GM21786 (cell line): ENCODE data around the gene MYOF.
"Not testable (repeated sequence)": the region's sequence is repeated elsewhere in the genome, so short reads cannot be mapped to it uniquely, and the experiment has no call there.

ENCODE experiments used
- ATAC-seq: cut with Tn5 transposase; IDR thresholded peaks from one replicate; pipeline ENCODE4 v1.9.1; 2021; ENCODE audit not compliant: unreplicated experiment

MYOF gene

DNA sequence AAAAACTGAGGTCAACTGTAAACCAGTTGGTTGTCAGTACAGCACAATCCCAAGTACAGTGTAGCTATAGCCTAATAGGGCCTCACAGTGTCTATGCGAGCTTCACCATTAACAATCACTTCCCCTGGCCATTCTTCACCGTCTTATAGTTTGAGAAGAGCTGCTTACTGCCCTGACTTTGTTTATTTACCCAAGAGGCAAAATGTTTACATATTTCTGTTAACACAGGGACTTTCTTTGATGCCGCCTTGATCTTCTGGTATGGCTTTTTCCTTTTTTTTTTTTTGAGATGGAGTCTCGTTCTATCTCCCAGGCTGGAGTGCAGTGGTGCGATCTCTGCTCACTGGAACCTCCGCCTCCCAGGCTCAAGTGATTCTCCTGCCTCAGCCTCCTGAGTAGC lies 3.3 kb downstream of the MYOF start:
- ATAC-seq, result no peak

DNA sequence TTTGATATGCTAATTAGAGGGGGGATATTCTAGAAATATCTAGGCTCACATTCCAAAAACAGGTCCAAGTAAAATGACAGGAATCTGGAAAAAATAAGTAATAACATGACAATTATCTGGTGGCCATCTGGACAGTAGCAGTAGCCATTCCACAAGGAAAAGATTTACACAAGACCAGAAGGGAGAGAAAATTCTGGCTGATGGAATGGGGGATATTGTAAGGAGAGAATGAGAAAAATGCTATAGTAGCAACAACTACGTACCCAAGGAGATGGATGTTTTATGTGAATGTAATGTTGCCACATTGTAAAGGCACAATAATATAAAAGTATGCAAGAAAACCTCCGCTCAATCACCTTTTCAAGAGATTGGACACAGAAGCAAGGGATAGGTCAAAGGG lies 5.4 kb downstream of the MYOF start:
- ATAC-seq, result no peak

DNA sequence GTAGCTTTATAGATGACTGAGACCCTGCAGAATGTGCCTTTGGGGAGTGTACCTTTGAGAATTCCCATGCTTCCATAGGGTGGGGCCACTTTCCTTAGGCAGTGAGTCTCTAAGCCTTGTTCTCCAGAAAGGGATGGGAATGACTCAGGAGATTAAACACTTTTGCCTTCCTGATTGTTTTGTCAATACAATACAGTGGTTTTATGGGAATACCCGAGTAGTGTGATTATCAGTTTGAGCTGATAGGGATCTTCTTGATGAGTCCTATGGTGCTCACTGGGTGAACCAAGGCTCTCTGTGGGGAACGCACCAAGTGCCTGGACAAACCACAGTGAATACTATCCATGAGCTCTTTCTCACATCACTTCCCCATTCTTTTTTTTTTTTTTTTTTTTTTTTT lies 6.3 kb downstream of the MYOF start:
- ATAC-seq, result no peak

DNA sequence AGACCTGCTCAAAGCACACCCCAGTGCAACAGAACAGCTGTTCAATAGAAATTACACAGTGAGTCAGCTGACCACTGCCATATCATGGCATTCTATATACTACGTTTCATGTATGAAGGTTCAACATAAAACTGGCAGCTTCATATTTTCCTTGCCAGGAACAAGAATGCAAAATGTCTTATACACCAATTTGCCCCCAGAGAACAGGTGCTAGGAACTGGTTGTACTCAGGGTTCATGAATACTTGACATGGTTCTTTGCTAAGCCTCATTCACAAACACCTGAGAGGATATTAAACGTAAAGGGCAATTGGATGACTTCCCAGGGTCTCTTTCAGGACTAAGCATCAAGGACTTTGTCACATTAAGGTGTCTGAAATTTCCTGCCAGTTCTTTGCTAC lies 6.9 kb downstream of the MYOF start:
- no peak for ATAC-seq

DNA sequence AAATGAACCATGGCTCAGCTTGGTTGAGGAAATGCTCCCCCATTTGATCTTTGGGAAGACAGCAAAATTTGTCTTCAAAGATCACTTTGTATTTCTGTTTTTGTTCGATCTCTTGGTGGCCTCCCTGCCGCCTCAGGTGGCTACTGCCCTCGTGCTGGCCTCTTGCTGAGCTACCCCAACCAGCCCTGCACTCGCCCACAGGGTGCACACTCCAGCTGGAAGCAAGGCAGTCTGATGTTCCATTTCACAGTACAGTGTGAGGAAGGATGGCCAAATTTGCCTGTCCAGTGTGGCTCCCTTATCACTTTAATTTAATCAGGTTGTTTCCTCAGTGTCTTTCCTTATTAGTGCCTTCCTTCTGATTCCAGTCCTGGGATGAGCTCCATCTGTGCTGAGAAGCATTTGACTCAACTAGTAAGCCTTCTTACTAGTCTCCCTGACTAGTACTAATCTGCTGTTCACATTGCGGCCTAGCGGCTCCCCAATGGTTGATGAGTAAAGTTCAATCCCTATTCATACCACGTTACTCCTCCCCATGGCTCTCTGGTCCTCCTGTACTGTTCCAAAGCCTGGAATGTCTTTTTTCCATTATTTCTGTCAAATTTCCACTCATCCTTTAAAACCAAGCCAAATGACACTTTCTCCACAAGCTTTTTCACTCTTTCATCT lies 8.2 kb downstream of the MYOF start:
- no peak for ATAC-seq

DNA sequence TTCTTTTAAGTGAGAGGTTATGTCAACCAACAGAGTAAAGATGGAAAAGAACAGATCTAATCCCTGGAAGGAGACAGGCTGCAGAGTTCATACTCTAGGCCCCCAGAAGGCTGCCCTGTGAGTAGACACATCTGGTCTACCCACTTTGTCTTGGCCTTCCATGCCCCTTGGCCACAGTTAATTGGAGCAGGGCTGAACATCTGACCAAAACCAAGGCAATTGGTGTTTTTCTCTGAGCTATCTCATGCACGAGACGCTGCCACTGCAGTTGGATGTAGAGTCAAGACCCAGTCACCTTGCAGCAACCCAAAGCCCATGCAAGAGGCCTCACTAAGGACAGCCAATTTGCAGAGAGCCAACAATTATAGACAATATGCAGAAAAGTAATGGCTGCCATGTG lies 9.0 kb downstream of the MYOF start:
- no peak for ATAC-seq

DNA sequence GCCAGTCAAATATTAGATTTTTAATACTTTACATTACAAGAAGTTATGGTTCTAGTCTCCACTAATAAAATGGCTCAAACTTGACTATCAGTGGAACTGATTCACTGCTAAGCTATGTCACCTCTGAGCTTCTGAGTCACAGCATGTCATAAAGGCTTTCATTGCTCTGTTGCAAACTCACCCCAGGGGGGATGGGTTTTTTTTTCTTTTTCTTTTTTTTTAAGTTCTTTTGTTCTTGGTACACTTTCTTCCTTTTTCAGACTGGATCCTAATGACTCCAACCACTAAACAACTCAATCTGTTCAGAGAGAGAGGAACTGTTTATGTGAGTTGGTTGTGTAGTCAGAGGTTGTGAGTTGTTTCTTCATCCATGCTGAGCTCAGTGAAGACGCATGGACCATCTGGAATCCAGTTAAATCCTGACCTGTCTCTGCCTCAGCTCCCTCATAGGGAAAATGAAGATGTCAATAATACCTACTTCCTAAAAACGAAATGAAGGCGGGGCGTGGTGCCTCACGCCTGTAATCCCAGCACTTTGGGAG lies 11.0 kb downstream of the MYOF start:
- ATAC-seq, result no peak

DNA sequence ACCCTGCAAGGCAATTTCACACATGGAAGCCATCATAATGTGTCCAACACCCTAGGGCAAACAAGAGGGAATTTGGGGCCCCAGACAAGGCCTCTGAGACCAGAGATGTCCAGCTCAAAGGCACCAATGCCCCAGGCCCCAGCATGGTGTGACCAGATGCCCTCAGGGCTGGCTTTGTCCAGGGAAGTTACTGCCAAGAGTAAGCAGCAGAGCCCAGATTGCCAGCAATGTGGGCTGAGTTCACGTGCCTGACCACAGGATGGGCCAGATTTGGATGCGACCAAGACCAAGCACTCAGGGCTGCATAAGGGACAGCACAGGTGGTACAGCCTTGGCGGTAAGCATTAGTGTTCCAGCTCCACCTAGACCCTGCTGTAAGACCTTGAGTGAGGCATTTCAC lies 12.7 kb downstream of the MYOF start:
- ATAC-seq, result no peak

DNA sequence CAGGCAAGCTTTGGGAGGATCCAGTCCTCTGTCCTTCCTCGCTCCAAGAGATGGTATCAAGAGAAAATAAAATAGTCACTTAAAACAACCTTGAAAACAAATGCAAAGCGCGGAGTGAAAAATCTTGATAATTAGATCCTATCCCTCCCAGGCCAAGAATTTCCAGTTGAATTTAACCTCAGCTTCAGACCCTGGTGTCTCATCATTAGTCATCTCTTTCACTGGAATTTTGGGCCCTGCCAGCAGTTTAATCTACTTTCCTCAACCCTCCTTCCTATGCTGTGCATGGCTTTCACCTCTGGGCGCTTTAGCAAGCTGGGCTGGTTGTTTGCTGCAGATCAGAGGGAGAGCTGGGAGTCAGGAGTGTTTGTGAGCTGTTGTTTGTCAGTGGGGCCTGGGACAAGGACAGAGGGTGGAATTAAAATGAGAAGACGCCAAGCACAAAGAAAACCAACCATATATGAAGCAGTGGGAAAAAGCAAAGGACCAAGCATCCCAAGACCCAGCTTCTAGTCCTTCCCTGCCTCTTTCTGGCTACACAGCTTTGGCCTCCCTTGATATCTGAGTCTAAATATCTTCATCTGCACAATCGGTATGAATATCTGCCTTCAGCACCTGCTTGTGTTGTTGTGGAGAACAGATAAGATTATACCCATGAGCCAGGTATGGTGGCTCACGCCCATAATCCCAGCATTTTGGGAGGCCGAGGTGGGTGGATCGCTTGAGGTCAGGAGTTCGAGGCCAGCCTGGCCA lies 13.5 kb downstream of the MYOF start:
- no peak for ATAC-seq

DNA sequence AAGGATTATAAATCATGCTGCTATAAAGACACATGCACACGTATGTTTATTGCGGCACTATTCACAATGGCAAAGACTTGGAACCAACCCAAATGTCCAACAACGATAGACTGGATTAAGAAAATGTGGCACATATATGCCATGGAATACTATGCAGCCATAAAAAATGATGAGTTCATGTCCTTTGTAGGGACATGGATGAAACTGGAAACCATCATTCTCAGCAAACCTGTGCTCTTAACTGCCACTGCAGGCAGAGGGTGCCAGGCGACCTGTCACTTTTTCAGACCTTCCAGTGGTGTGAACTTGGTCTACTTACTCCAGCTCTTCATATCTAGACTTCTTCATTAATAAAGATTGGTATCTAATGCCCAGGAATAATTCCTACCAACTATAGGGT lies 14.5 kb downstream of the MYOF start:
- ATAC-seq, result not testable (repeated sequence)

DNA sequence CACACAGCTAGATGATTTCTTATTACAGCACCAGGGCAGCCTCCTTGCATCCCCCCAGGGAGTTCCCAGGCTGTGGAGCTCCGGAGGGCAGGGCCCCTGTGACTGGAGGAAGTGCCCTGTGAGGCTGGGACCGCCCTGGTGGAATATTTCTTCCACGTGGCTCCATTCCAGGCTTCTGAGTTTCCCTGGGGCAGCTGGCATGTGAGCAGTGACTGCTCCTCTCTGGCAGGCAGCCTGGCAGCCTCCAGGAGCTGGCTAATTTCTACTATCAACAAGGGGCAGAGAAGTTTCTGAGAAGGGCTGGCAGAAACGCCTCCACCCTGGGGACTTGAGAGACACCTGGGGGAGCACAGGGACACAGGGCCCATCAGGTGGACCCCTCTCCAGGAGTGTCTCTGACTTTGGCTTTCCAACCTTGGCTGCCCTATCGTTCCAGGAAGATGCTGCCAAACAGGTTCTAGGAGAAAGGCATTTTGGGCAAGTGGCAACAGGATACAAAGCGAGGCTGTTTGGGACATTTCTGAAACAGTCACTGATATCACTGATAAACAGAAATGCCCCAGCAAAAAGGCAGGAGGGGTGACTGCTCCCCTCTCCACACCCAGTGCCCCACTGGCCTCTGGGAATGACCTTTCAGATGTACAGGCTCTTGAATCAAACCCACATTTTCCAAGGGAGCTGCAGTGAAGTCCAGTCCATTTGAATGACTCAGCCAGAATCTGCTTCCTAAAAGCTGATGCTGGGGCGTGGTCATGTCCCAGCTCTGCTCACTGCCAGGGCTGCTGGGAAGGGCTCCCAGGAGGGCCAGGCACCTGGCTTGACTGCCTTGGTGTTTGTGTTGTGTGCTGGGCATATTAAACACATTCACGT lies 16.1 kb downstream of the MYOF start:
- ATAC-seq, result no peak

DNA sequence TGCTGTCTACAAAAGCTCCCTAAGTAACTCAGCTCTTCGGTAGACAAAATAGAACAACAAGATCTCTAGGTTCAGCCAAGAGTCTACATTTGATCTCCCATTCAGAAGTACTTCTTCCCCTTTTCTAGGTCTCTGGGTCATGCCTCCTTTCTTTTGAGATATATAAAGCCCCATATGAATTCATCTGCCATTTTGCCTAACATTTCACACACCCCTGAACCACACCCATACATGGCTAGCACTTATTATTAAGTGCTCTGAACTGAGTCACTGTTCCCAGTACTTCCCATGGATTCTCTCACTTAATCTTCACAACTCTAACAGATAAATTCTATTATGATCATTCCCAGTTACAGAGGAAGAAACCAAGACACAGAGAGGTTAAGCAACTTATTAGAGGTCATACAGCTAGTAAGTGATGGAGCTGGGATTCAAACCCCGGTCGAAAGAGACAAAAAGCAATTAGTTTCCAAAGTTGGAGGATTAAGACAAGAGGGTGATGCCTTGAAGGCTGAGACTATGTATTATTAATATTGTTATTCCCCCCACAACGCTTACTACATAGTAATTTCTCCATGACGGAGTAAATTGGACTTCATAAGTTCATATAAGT lies 17.3 kb downstream of the MYOF start:
- no peak for ATAC-seq

DNA sequence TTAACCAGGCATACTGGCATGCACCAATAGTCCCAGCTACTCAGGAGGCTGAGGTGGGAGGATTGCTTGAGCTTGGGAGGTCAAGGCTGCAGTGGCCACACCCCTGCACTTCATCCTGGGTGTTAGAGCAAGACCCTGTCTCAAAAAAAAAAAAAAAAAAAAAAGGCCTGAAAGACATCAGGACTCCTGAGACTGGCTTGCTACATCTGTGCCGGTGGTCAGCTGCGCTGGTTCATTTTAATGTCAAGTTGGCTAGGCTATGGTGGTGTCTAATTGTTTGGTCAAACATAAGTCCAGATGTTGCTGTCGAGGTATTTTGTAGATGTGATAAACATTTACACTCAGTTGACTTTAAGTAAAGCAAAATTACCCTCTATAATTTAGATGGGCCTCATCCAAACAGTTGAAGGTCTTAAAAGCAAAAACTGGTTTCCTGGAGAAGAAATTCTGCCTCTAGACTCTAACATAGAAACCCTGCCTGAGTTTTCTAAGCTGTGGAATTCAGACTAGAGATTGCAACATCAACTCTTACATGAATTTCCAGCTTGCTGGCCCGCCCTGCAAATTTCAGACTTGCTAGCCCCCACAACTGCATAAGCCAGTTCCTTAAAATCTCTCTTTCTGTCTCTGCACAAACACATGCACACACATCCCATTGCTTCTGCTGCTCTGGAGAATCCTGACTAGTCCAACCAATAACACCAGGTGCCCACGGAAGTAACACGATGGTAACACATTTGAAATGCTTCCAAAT lies 18.2 kb downstream of the MYOF start:
- ATAC-seq, result no peak

DNA sequence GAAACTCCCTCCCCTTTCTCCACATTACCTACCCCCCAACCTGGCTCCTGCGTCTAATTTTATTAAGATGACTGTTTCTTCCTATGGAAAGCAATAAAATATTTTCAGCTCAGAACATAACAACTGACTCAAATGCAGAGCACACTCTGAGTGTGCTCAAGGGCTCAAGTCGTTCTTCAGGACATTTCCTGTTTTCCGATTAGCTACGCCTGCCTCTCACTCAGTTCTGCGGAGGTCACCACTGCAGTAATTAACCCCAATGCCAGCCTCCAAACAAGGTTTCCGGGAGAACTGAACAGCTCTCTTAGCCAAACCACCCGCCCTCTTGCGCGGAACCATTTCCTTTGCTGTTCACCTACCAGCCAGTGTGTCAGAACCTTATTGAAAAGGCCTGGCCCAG lies 19.3 kb downstream of the MYOF start:
- ATAC-seq, result no peak

DNA sequence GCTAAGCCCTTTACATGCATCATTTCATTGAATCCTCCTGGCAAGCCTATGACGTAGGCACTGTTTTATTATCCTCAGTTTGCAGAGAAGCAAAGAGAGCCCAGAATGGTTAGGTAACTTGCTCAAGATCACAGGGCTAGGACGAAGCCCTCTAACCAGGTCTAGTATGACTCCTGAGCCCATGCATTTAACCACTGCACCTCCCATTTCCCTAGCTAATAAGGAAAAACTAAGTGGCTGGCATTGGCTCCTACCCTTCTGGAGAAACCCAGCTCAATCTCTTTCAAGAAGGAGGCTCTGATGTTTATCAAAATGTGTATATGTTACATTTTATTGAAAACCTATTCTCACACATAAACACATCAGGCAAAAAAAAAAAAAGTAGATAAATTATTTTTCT lies 19.8 kb downstream of the MYOF start:
- ATAC-seq, result no peak

DNA sequence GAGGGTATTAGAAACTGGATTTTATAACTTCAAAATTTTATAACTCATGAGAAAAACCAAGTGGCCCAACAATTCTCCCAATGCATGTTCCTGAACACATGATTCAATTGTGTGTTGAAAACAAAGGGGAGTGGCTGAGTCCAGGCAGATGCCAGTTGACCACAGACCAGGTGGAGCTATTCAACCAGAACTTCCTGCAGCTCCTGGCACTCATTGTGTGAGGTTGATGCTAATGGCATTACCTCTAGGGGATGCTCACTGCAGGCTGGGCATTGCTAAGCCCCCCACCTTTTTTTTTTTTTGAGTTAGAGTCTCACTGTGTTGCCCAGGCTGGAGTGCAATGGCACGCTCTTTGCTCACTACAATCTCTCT lies 20.3 kb downstream of the MYOF start:
- no peak for ATAC-seq

DNA sequence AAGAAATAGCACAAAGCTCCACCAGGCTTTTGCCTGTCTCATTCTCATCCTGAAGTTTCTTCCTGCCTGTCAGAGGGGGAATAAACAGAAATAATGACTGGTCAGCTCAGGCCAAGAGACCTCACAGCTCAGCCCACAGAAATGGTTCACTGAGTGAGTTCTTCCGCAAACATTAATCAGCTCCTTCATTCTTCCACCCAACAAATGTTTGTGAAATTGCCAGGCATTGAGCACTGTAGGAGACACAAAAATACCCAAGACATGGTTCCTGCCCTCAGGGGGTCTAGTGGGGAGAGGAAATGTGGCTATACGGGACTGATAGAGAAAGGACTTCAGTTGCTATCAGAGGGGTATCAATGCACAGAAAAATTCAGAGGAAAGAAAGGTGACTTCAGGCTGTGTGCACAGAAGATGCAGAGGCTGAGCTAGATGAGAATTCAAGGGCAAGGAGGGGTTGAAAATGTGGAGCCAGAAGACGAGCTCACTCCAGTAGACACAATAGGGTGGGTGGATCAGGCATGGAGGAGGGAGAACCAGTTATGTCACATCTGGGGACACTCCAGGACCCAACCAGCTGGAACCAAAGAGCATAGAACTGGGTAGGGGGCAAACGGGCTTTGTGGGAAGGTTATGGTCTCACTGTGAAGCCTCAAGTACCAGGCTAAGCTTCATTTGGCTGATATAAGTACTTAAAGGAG lies 20.9 kb downstream of the MYOF start:
- no peak for ATAC-seq

DNA sequence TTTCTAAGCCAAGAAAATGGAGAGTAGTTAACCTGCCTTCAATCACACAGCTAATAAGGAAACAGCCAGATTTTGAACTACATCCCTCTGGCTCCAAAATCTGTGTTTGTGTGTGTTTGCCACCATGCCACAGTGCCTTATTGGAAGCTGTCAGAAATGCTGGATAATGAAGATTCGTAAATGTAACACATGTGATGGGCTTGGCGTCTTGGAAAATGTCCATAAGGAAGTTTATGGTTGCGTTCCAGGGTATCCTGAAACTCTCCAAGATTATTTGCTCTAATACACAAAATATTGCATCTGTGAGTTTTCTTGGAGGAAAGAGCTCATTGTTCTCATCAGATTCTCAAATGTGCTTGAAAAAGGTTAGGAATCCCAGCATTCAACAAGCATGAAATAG lies 22.7 kb downstream of the MYOF start:
- ATAC-seq, result no peak

DNA sequence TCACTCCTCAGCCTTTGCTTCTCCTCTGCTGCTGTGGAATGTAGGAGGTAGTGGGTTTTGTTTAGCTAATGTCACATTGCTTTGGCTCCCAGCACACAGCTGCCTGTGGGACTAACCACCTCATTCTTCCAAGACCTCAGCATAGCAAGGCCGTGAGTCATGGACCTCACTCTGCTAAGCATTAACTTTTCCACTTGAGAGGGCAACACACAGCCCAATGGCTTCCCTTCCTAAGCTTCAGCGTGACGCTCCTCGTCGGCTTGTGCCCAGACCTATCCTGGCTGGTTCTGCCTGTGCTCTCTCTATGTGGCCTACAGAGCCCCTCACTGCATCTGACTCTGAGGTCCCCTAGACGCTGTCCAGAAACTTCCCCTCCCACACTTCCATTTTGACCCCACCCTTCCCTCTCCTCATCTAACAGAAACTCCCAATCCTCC lies 23.3 kb downstream of the MYOF start:
- ATAC-seq, result no peak

DNA sequence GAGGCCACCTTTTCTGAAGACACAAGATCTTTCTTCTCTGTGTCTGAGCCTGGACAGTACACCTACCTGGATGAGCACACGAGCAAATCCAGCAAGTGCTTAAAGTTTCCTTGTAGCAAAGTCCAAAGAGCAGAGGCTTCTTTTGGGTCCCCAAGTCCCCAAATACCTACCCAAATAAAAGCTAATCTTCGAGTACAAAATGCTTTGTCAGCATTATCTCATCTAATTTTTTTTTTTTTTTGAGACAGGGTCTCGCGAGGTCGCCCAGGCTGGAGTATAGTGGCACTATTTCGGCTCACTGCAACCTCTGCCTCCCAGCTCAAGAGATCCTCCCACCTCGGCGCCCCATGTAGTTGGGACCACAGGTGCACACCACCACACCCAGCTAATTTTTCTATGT lies 24.6 kb downstream of the MYOF start:
- no peak for ATAC-seq
